Right lobe of liver (tissue), 4 donors: ENCODE data around the gene ALDH5A1.

ENCODE experiments used
- CTCF ChIP-seq, 4 donors: fragments of 200-600 bp in 3 of 4; fragments of 450-650 bp in 1 of 4; IDR thresholded peaks; one replicate each; pipeline versions ENCODE4 v1.5.1 to v1.8.0; 2016 to 2022; ENCODE audit warnings: antibody characterized with exemption in 4 of 4, mild to moderate bottlenecking in 2 of 4
- POLR2A ChIP-seq: fragments of 450-650 bp; IDR thresholded peaks from one replicate; pipeline ENCODE4 v1.6.1; 2017; ENCODE audit warnings: antibody characterized with exemption, mild to moderate bottlenecking
- donor health status: DM: no; HTN: no; CAD: no.
- donor health status: DM: no; HTN: no; CAD: no.
- donor health status: DM: no; HTN: yes; CAD: no.

- TF ChIP-seq CTCF (IDR thresholded peaks at IDR 0.05) (no peak), POLR2A (no peak)
These were observed 36.6 kb upstream of the ALDH5A1 start for GRCh38 chr6:24458134-24458533.
